Measurements from ENCODE around the gene CENPO.

DNA sequence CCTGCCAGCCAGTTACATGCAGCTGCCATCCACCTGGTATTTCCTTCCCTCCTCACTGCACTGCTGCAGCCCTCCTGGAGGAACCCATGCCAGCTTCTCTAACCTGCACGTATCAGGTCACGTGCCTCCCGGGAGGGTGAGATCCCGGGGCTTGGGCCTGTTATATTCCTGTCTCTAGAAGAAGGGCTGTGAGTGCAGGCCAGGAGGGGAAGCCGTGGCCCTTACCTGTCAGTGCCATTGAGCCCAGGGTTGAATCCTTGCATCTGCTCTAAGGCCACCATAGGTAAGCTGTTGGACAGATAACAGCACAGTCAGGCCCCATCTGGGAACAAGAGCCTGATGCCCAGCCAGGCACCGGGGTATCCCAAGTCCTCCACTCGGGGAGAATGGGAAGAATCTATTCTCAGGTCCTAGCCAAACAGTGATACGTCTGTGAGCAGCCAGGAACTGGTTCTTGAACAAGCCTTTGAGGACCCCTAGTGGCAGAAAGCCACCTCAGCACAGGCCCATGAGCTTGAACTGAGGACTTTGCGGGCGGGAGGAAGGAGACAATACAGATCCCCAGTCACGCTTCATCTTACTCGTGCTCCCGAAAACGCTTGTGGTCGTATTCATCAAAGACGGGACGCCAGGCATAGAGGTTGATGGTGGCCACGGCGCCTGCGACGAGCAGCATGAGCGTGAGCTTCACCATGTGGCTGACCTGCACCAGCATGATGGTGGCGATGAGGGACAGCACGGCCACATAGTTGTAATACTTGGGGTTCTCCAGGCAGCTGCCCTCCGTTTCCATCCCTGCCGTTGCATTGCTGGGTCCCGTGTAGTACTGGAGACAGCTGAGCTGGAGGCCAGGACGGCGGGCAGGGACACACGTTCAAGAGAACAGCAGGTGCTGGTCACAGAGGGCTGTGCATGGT lies 34.4 kb downstream of the CENPO start:
- TF ChIP-seq, protein P1, sequence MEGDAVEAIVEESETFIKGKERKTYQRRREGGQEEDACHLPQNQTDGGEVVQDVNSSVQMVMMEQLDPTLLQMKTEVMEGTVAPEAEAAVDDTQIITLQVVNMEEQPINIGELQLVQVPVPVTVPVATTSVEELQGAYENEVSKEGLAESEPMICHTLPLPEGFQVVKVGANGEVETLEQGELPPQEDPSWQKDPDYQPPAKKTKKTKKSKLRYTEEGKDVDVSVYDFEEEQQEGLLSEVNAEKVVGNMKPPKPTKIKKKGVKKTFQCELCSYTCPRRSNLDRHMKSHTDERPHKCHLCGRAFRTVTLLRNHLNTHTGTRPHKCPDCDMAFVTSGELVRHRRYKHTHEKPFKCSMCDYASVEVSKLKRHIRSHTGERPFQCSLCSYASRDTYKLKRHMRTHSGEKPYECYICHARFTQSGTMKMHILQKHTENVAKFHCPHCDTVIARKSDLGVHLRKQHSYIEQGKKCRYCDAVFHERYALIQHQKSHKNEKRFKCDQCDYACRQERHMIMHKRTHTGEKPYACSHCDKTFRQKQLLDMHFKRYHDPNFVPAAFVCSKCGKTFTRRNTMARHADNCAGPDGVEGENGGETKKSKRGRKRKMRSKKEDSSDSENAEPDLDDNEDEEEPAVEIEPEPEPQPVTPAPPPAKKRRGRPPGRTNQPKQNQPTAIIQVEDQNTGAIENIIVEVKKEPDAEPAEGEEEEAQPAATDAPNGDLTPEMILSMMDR (IDR thresholded peaks at IDR 0.05; ENCODE audit: insufficient read depth, low read length), result peak; percentile 88
- TF ChIP-seq REST (IDR thresholded peaks at IDR 0.05; ENCODE audit: insufficient replicate concordance, low read depth) (no peak), POLR2AphosphoS5 (IDR thresholded peaks at IDR 0.05; ENCODE audit: low read depth) (no peak), GABPA (IDR thresholded peaks at IDR 0.05; ENCODE audit: low read depth) (no peak), SPI1 (IDR thresholded peaks at IDR 0.05; ENCODE audit: borderline replicate concordance, low read depth) (no peak)
